IPS-20b (cell line): ENCODE data around the gene UGT3A2.

Experiments
- H3K27ac ChIP-seq: one replicate; pipeline ENCODE4 v1.5.1; 2013; ENCODE audit warnings: low read length
- H3K27me3 ChIP-seq: 2 replicates; pipeline ENCODE4 v1.6.1; 2013; ENCODE audit warnings: mild to moderate bottlenecking, low read length, inconsistent platforms; ENCODE audit not compliant: insufficient read depth
- H3K36me3 ChIP-seq: 2 replicates; pipeline ENCODE4 v1.6.1; 2013; ENCODE audit warnings: low read depth, mild to moderate bottlenecking, inconsistent platforms, low read length, moderate library complexity; ENCODE audit not compliant: insufficient read depth
- H3K4me1 ChIP-seq: 2 replicates; pipeline ENCODE4 v1.6.1; 2013; ENCODE audit warnings: mild to moderate bottlenecking, control low read depth, inconsistent platforms, low read length, moderate library complexity; ENCODE audit not compliant: insufficient read depth
- H3K4me3 ChIP-seq: 2 replicates; pipeline ENCODE4 v1.5.1; 2013; ENCODE audit warnings: mild to moderate bottlenecking, low read length, inconsistent platforms
- H3K9ac ChIP-seq: 2 replicates; pipeline ENCODE4 v1.6.1; 2013; ENCODE audit warnings: low read depth, mild to moderate bottlenecking, inconsistent platforms, low read length, moderate library complexity
- H3K9me3 ChIP-seq: 2 replicates; pipeline ENCODE4 v1.6.1; 2013; ENCODE audit warnings: mild to moderate bottlenecking, low read depth, low read length, inconsistent platforms; ENCODE audit not compliant: insufficient read depth

The UGT3A2 gene

DNA sequence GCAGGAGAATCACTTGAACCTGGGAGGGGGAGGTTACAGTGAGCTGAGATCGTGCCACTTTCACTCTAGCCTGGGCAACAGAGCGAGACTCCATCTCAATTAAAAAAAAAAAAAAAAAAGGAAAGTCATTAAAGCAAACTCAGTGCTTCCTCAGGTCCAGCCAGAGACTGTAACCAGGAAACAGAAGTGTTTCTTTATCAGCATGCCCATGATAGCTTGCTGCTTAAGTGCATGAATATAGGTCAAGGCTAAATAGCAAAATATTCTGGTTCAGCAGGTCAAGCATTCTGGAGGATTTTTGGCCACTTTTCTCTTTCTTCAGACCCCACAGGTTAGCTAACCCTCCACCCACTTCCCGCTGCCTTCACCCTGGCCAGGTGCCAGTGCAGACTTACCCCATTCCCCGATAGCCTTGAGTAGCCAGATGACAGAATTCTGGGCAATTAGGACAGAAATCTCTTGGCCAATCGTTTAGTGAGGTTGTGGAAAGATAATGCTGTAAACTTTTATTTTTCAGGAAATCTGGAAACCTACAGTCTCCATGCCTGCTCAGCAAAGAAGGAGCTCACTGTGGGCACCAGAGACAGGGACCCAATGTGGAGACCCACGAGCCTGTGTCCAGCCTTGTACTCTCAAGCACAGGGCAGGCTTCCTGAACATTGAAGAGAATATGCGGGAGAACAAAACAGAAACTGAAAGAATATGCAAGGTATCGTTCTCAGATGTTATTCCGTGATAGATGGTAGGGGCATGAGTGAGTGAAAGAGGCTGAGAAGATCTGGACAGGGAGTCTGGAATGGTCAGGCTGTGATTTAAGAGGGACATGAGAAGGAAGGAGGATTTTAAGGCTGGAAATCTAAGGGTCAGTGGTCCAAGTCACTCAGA is 4.2 kb upstream of the UGT3A2 start:
- H3K36me3 ChIP-seq: no peaks in the 10 kb centered on the region
- no peaks in the 10 kb centered on the region for H3K9me3 ChIP-seq
- H3K4me3 ChIP-seq: no peak overlapping the region
- H3K9ac ChIP-seq: no peak overlapping the region
- H3K27ac ChIP-seq: no peak overlapping the region
- H3K27me3 ChIP-seq: peaks cover 3% of the 10 kb centered on the region; the same call in 1 of the 2 replicates
- H3K4me1 ChIP-seq: peaks cover 8% of the 10 kb centered on the region

DNA sequence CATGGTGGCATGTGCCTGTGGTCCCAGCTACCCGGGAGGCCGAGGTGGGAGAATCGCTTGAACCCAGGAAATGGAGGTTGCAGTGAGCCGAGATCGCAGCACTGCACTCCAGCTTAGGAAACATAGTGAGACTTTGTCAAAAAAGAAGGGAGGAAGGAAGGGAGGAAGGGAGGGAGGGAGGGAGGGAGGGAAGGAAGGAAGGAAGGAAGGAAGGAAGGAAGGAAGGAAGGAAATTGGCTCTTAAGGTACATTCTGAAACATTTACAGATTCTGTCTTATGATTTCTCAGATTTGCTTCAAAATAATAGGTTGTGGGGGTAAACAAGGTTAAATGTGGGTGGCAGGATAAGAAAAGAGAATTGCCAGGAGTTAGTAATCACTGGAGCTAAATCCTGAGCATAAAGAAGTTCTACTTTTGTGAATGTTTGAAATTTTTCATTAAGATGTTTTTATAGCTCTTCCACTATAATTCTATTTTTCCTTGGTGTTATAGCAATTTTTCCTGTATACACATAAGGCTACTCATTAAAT is 2.1 kb upstream of the UGT3A2 start:
- Histone ChIP-seq H3K27ac (no peak overlapping the region), H3K4me1 (peaks cover 8% of the 10 kb centered on the region)

DNA sequence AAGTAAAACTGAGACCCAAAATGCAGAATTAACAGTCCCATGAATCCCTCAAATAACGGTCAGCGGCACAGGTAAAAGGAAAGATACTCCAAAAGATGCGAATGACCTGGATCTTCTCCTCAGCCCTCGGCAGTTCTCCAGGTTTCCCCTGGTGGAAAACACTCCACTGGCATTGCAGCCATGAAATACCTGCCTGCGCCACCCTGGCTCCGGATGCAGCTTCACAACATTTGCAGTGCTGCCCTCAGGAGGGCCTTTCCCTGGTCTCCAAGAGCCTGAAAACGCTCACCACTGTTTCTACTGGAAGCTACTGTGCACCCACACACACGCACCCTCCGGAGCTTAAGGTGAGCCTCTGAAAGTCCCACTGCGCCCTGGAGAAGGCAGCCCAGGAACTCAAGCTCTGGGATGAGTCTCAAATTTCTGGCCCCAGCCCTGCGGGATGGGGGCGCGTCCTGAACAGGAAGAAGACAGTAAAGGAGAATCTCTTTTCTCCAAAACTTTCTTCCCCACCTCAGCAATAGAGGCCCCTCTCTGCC is 612 bp downstream of the UGT3A2 start:
- Histone ChIP-seq H3K4me3 (peak overlapping the region; percentile 79), H3K4me1 (peaks cover 8% of the 10 kb centered on the region), H3K27me3 (peaks cover 15% of the 10 kb centered on the region), H3K9ac (peak overlapping the region; percentile 68; the same call in 1 of the 2 replicates), H3K9me3 (no peaks in the 10 kb centered on the region), H3K27ac (no peak overlapping the region), H3K36me3 (peaks cover 7% of the 10 kb centered on the region; the same call in 1 of the 2 replicates)

More for the DNA sequence above, 2.1 kb upstream of the UGT3A2 start:
- H3K36me3 ChIP-seq: no peaks in the 10 kb centered on the region
- H3K9ac ChIP-seq: no peak overlapping the region
- H3K9me3 ChIP-seq: no peaks in the 10 kb centered on the region
- no peak overlapping the region for H3K4me3 ChIP-seq
- peaks cover 15% of the 10 kb centered on the region for H3K27me3 ChIP-seq

DNA sequence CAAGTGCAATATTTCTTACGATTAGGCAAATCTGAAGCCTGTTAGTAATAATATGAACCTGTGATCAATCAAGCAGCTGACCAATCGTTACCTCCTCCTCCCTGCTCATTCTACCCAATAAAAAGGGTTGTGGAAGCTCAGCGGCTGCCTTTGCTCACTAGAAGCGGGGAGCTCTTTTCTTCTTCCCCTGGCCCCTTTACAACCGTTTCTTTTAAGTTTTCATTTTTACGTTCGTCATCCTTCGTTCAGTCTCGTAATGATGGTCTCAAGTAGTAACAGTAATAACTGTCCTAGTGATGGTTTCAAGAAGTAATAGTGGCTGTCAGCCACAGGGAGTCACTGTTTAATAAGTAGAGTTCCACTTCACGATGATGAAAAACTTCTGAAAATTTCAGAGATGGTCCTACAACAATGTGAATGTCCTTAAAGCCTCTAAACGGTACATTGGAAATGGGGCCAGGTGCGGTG is 6.2 kb downstream of the UGT3A2 start:
- Histone ChIP-seq H3K27ac (no peak overlapping the region), H3K27me3 (peaks cover 8% of the 10 kb centered on the region), H3K36me3 (peaks cover 7% of the 10 kb centered on the region; the same call in 1 of the 2 replicates), H3K9me3 (no peaks in the 10 kb centered on the region), H3K4me1 (no peaks in the 10 kb centered on the region), H3K9ac (no peak overlapping the region), H3K4me3 (no peak overlapping the region)

DNA sequence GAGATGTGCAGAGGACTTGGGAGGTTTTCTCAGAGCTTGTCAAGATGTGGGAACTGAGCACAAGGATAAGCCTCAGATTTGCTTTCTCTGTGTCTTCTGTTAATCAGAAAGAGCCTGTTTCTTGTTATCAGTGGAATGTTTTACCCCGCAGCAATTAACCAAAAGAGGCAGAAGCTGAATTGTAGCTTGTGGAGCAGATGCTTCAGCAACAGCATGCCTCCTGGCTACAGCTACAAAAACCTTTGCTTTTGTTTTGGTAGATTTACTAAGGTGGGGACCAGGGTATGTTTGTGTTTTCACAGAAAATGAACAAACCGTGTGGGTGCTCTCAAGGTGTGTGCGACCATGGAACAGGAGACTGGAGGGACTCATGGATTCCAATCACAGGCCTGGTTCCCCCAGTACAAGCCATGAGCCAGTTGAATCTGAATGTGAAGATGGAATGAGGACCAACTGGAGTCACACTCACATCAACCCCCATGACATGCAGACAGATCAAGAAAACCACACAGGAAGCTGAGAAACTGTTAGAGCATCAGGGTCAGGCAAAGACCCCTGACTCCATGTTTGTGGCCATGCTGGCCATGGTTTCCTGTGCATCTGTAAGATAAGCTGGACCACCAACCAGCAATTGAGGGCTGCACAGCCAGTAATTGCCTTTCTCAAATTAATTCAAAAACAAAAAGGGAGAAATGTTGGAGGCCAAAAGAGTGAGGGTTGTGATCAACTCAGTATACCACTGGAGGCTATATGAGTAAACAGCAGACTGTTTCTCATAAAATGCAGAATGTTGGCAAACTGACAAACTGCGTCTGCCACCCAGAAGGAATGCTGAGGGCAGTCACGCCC is 6.9 kb downstream of the UGT3A2 start:
- Histone ChIP-seq H3K27me3 (peaks cover 1% of the 10 kb centered on the region; the same call in 1 of the 2 replicates), H3K4me3 (no peak overlapping the region), H3K27ac (no peak overlapping the region), H3K4me1 (no peaks in the 10 kb centered on the region), H3K9me3 (no peaks in the 10 kb centered on the region), H3K36me3 (peaks cover 7% of the 10 kb centered on the region; the same call in 1 of the 2 replicates), H3K9ac (no peak overlapping the region)

DNA sequence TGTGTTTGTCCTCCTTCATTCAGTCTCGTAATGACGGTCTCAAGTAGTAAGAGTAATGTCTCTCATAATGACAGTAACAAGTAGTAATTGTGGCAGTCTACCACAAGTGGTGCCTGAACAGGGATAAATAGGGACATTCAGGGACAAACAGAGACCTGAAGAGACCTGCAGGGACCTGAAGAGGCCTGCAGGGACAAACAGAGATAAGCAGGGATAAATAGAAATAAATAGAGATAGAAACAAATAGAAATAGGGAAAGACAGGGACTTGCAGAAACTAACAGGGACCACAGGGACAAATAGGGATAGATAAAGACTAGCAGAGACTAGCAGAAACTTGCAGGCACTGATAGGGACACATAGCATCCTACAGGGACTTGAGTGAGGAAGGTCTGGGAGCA is 7.9 kb downstream of the UGT3A2 start:
- no peaks in the 10 kb centered on the region for H3K9me3 ChIP-seq
- H3K4me1 ChIP-seq: no peaks in the 10 kb centered on the region
- H3K4me3 ChIP-seq: no peak overlapping the region

DNA sequence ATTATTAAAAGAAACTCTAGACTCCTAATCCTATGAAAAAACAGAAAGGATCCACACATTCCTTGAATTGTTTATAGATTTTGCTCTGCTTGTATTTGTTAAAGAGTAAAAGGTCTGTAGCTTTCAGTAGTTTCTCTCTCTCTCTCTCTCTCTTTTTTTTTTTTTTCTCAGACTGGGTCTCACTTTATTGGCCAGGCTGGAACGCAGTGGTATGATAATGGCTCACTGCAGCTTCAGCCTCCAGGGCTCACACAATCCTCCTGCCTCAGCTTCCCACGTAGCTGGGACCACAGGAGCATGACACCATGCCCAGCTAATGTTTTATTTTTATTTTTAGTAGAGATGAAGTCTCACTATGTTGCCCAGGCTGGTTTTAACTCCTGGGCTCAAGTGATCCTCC is 9.3 kb downstream of the UGT3A2 start:
- no peak overlapping the region for H3K27ac ChIP-seq
- no peaks in the 10 kb centered on the region for H3K4me1 ChIP-seq

More for the DNA sequence above, 7.9 kb downstream of the UGT3A2 start:
- no peak overlapping the region for H3K9ac ChIP-seq
- no peaks in the 10 kb centered on the region for H3K27me3 ChIP-seq
- no peak overlapping the region for H3K27ac ChIP-seq
- H3K36me3 ChIP-seq: peaks cover 7% of the 10 kb centered on the region; the same call in 1 of the 2 replicates

DNA sequence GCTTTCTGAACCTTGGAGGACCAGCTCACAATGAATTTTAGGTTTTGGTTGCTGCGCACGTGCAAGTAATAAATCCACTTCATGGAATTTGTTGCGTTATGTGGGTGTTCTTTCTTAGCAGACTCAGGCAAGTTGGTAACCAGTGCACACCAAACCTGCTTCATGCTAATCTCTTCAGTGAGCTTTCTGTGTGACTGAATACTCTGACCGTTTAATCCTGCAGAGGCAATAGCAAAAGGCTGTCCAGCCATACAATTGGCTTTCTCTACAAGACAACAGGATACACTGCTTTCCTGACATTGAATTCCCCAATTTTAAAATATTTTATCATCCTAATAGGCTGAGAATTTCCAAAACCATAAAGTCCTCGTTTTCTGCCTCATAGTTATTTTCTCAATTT is 10.3 kb downstream of the UGT3A2 start:
- Histone ChIP-seq H3K4me1 (no peaks in the 10 kb centered on the region), H3K9me3 (no peaks in the 10 kb centered on the region), H3K27ac (no peak overlapping the region), H3K36me3 (no peaks in the 10 kb centered on the region), H3K27me3 (no peaks in the 10 kb centered on the region), H3K9ac (no peak overlapping the region), H3K4me3 (no peak overlapping the region)

More for the DNA sequence above, 9.3 kb downstream of the UGT3A2 start:
- H3K9me3 ChIP-seq: no peaks in the 10 kb centered on the region
- no peaks in the 10 kb centered on the region for H3K36me3 ChIP-seq
- H3K9ac ChIP-seq: no peak overlapping the region
- H3K27me3 ChIP-seq: no peaks in the 10 kb centered on the region
- no peak overlapping the region for H3K4me3 ChIP-seq

DNA sequence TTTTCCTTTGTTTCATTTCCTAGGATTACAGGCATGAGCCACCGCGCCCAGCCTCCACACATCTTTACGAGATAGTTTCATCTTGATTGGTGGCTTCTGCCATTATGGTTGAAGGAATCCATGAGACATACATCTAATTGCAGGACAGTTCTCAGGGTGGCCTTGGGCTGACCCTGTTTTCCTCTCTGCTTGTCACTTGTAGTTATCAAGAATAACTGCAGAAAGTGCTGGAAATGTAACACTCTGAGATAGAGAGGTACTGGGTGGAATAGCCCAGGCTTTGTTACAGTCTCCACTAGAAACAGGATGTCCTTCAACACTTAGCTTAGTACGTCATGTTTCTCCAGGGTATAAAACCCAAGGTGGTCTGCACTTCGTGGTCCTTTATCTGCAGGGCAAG is 10.7 kb downstream of the UGT3A2 start:
- no peak overlapping the region for H3K9ac ChIP-seq
- H3K4me1 ChIP-seq: no peaks in the 10 kb centered on the region
- H3K27ac ChIP-seq: no peak overlapping the region

DNA sequence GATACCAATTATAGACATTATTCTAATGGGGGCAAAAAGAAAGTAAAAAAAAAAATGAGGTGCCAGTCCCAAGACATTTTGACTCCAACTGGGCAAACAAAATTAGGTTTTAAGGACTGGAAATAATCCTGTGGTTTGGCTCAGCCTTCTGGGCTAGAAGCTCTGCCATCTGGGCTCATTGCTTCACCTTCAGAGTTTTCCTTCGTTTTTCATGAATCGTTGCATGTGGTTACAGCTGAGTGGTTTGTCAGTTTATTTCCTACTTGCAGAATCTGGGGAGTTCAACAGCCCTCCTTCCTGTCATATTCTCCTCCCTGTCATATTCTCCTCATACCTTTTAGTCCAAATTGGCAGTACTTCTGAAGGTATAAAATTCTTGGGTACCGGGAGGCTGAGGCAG is 12.0 kb downstream of the UGT3A2 start:
- H3K36me3 ChIP-seq: no peaks in the 10 kb centered on the region
- H3K4me3 ChIP-seq: no peak overlapping the region
- H3K9ac ChIP-seq: no peak overlapping the region
- no peak overlapping the region for H3K27ac ChIP-seq
- no peaks in the 10 kb centered on the region for H3K9me3 ChIP-seq
- no peaks in the 10 kb centered on the region for H3K27me3 ChIP-seq
- H3K4me1 ChIP-seq: no peaks in the 10 kb centered on the region

More for the DNA sequence above, 10.7 kb downstream of the UGT3A2 start:
- Histone ChIP-seq H3K36me3 (no peaks in the 10 kb centered on the region), H3K27me3 (no peaks in the 10 kb centered on the region), H3K9me3 (no peaks in the 10 kb centered on the region), H3K4me3 (no peak overlapping the region)

DNA sequence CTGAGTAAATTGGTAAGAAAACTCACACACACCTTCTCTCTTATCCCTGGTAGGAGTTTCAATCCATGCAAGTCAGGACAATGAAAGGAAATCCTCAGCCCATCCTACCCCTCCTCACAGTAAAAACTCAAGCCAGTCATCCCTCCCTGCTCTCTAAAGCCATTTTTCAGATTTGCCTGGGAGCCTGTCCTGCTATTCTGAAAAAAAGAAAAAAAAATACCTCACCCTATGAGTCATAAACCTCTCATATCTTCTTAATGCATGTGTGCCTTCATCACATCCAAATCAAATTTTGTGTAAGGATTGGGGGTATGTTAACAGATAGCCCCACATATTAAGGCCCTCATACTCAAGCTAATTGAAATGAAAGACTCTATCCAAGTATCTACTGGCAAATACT is 14.1 kb downstream of the UGT3A2 start:
- Histone ChIP-seq H3K4me3 (no peak overlapping the region), H3K36me3 (no peaks in the 10 kb centered on the region; the same call in 1 of the 2 replicates), H3K27ac (no peak overlapping the region), H3K9ac (no peak overlapping the region), H3K4me1 (no peaks in the 10 kb centered on the region), H3K9me3 (no peaks in the 10 kb centered on the region), H3K27me3 (no peaks in the 10 kb centered on the region)
